ENCODE results near the gene CDC20B. TPM values are rescaled to one million over a fixed set of nuclear protein-coding genes. Genes with fewer than 3 reads are reported as not detected.

CDC20B gene
- total RNA-seq, 4 donors from 2014 or later: not detected

- Histone ChIP-seq H3K4me3 (no peak overlapping the region), H3K27ac (no peak overlapping the region), H3K9me3 (no peaks in the 10 kb centered on the region), H3K36me3 (no peaks in the 10 kb centered on the region), H3K4me1 (no peaks in the 10 kb centered on the region), H3K27me3 (no peaks in the 10 kb centered on the region)
- no peak for DNase-seq (ENCODE audit: low spot score in 2 of 2)
- TF ChIP-seq CTCF (IDR thresholded peaks at IDR 0.05) (no peak), POLR2A (IDR thresholded peaks at IDR 0.05) (no peak), EP300 (IDR thresholded peaks at IDR 0.05) (no peak)
- WGBS, 2 donors: 93 to 96% methylated on average over 1 of the region's 1 CpG
Observed at GRCh38 chr5:55070968-55071367, 102.0 kb downstream of the CDC20B start.

GRCh38 chr5:55066277-55066676 is 106.7 kb downstream of the CDC20B start:
- Histone ChIP-seq H3K9me3 (no peaks in the 10 kb centered on the region), H3K4me3 (no peak overlapping the region), H3K36me3 (no peaks in the 10 kb centered on the region), H3K27ac (no peak overlapping the region), H3K4me1 (no peaks in the 10 kb centered on the region), H3K27me3 (no peaks in the 10 kb centered on the region)
- TF ChIP-seq EP300 (IDR thresholded peaks at IDR 0.05) (no peak), CTCF (IDR thresholded peaks at IDR 0.05) (no peak), POLR2A (IDR thresholded peaks at IDR 0.05) (no peak)
- WGBS, 2 donors: 97 to 99% methylated on average over 3 of the region's 3 CpGs
- DNase-seq (ENCODE audit: low spot score in 2 of 2): no peak

- H3K27me3 ChIP-seq: no peaks in the 10 kb centered on the region
- H3K9me3 ChIP-seq: peaks cover 0 to 5% (median 0%) of the 10 kb centered on the region in 4 donors
- no peak for TF ChIP-seq POLR2A (IDR thresholded peaks at IDR 0.05)
- TF ChIP-seq EP300 (IDR thresholded peaks at IDR 0.05): no peak
- TF ChIP-seq CTCF (IDR thresholded peaks at IDR 0.05): no peak
- H3K27ac ChIP-seq: no peak overlapping the region
- H3K4me1 ChIP-seq: no peaks in the 10 kb centered on the region
- no peak overlapping the region for H3K4me3 ChIP-seq
- 82 to 84% methylated on average over 3 of the region's 3 CpGs for WGBS, 2 donors
- no peak for DNase-seq (ENCODE audit: low spot score in 2 of 2)
- H3K36me3 ChIP-seq: no peaks in the 10 kb centered on the region
Observed at GRCh38 chr5:55064523-55064922, 108.5 kb downstream of the CDC20B start.

- H3K27me3 ChIP-seq: no peaks in the 10 kb centered on the region
- 51 to 58% methylated on average over 2 of the region's 2 CpGs for WGBS, 2 donors
- H3K4me1 ChIP-seq: no peaks in the 10 kb centered on the region
- no peaks in the 10 kb centered on the region for H3K36me3 ChIP-seq
- H3K4me3 ChIP-seq: no peak overlapping the region
- no peak overlapping the region for H3K27ac ChIP-seq
- no peak for DNase-seq (ENCODE audit: low spot score in 2 of 2)
- peaks cover 0 to 5% (median 0%) of the 10 kb centered on the region in 4 donors for H3K9me3 ChIP-seq
- no peak for TF ChIP-seq EP300 (IDR thresholded peaks at IDR 0.05)
- no peak for TF ChIP-seq POLR2A (IDR thresholded peaks at IDR 0.05)
- no peak for TF ChIP-seq CTCF (IDR thresholded peaks at IDR 0.05)
Observed at GRCh38 chr5:55063899-55064298, 109.1 kb downstream of the CDC20B start.

- no peak for TF ChIP-seq POLR2A (IDR thresholded peaks at IDR 0.05)
- no peak for TF ChIP-seq CTCF (IDR thresholded peaks at IDR 0.05)
- TF ChIP-seq EP300 (IDR thresholded peaks at IDR 0.05): no peak
- Histone ChIP-seq H3K27ac (no peak overlapping the region), H3K9me3 (peaks cover 0 to 5% (median 0%) of the 10 kb centered on the region in 4 donors), H3K27me3 (no peaks in the 10 kb centered on the region), H3K36me3 (no peaks in the 10 kb centered on the region), H3K4me3 (no peak overlapping the region), H3K4me1 (no peaks in the 10 kb centered on the region)
- no peak for DNase-seq (ENCODE audit: low spot score in 2 of 2)
- WGBS, 2 donors: 58 to 60% methylated on average over 5 of the region's 5 CpGs
Observed at GRCh38 chr5:55063220-55063863, 109.6 kb downstream of the CDC20B start.

Small RNA genes within 50 kb of the gene (small RNA-seq; reads per million reads assigned to genes)
- not detected for gene MIR449A
- not detected for gene MIR449B
- 0.28 reads per million for gene MIR449C

Other genes with a start within 250 kb of the CDC20B start
- under 1 TPM in 1 of 4 donors, not detected in 3; 0.39 TPM for gene ESM1, start 187.6 kb downstream of the CDC20B start, total RNA-seq
- 1 to 10 TPM in 1 of 4 donors, under 1 TPM in 1, not detected in 2; 0.78 to 1.5 TPM for gene GZMK, start 148.9 kb downstream of the CDC20B start, total RNA-seq
- under 1 TPM in 1 of 4 donors, not detected in 3; 0.90 TPM for gene GZMA, start 70.5 kb downstream of the CDC20B start, total RNA-seq
- gene GPX8, start 13.0 kb downstream of the CDC20B start, total RNA-seq: 10 to 100 TPM; 12.0 to 26.7 (median 19.5) TPM
- not detected for gene MCIDAS, start 54.1 kb upstream of the CDC20B start, total RNA-seq
- gene CCNO, start 60.4 kb upstream of the CDC20B start, total RNA-seq: under 1 TPM in 2 of 4 donors, not detected in 2; 0.30 to 0.87 TPM
- 10 to 100 TPM; 22.9 to 28.5 (median 27.5) TPM for gene DHX29, start 134.5 kb upstream of the CDC20B start, total RNA-seq
- 10 to 100 TPM; 52.4 to 95.1 (median 60.7) TPM for gene MTREX, start 134.8 kb upstream of the CDC20B start, total RNA-seq